Muscle of leg (tissue), 11 donors: Measurements from ENCODE around the gene DRD1. TPM values are rescaled to one million over a fixed set of nuclear protein-coding genes. Genes with fewer than 3 reads are reported as not detected.
"Not testable (repeated sequence)": the region's sequence is repeated elsewhere in the genome, so short reads cannot be mapped to it uniquely, and the experiment has no call there.

Source experiments
- DNase-seq: peaks from one replicate; pipeline ENCODE4 v3.0.0; 2013
- H3K27ac ChIP-seq: one replicate; pipeline ENCODE4 v1.5.1; 2013; ENCODE audit warnings: mild to moderate bottlenecking, low read length, control low read depth
- H3K27me3 ChIP-seq: one replicate; pipeline ENCODE4 v1.6.1; 2013; ENCODE audit warnings: low read length; ENCODE audit not compliant: control insufficient read depth, insufficient read depth
- H3K36me3 ChIP-seq: one replicate; pipeline ENCODE4 v1.6.1; 2013; ENCODE audit warnings: low read length; ENCODE audit not compliant: control insufficient read depth, insufficient read depth
- H3K4me1 ChIP-seq: one replicate; pipeline ENCODE4 v1.6.1; 2013; ENCODE audit warnings: low read length; ENCODE audit not compliant: control insufficient read depth, insufficient read depth
- H3K4me3 ChIP-seq: one replicate; pipeline ENCODE4 v1.5.1; 2013; ENCODE audit warnings: low read length, control low read depth
- H3K9me3 ChIP-seq: replicated peaks from 2 replicates; pipeline ENCODE4 v1.6.1; 2013; ENCODE audit warnings: low read depth, low read length; ENCODE audit not compliant: control insufficient read depth
- WGBS: methylation state at CpG from one replicate; pipeline ENCODE4 v1.1.5; 2013; ENCODE audit warnings: missing lambda C conversion rate; ENCODE audit not compliant: insufficient coverage; 5-methylcytosine and 5-hydroxymethylcytosine counted together
- polyA plus RNA-seq, 8 donors: library from polyadenylated mRNA; unstranded; fragments of 120-200 nt; gene quantifications; one replicate each; pipeline versions ENCODE4 v1.2.1 to v1.2.3, GENCODE V29; 2013; ENCODE audit warnings: inconsistent platforms in 1 of 8, low replicate concordance in 1 of 8; ENCODE audit not compliant: insufficient read length in 8 of 8, insufficient read depth in 1 of 8
- total RNA-seq: library from RNA; stranded (reverse); fragments of 120-200 nt; gene quantifications from one replicate; pipeline ENCODE4 v1.2.4, GENCODE V29; 2013

Gene DRD1
- total and polyA plus RNA-seq, 9 donors = under 0.01 to 0.16 (median 0.06) TPM; not detected in 4

- DNase-seq = no peak
- no peak overlapping the region for H3K27ac ChIP-seq
- no peaks in the 10 kb centered on the region for H3K4me1 ChIP-seq
- WGBS = no CpG with 5 or more reads among the region's 7 CpGs
- H3K27me3 ChIP-seq = peaks cover 7% of the 10 kb centered on the region
- H3K9me3 ChIP-seq = no peaks in the 10 kb centered on the region
- H3K36me3 ChIP-seq = no peaks in the 10 kb centered on the region
- H3K4me3 ChIP-seq = no peak overlapping the region
Measured at GRCh38 chr5:175460126-175460525, 16.1 kb upstream of the DRD1 start.

DNA sequence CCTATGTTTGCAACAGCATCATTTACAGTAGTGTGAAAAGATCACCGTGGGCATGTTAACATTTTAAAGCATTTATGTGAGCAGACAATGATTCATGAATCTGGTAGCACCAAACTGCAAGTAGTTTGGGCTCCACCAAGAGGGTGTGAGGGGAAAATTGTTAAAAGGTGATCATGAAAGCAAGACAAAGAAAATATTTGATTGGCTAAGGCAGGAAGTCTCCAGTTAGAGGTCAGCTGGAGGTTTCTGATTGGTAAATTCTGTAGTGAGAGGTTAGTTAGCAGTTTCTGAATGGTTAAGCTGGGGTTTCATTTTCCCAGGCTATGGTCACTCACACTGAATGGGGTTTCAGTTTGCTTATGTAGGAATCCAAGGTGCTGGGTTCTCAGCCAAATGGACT is 13.5 kb upstream of the DRD1 start:
- H3K9me3 ChIP-seq = no peaks in the 10 kb centered on the region
- DNase-seq = no peak
- WGBS = 50% methylated on average over 1 of the region's 1 CpG
- H3K4me3 ChIP-seq = no peak overlapping the region
- no peaks in the 10 kb centered on the region for H3K36me3 ChIP-seq
- no peak overlapping the region for H3K27ac ChIP-seq
- H3K4me1 ChIP-seq = no peaks in the 10 kb centered on the region
- peaks cover 5% of the 10 kb centered on the region for H3K27me3 ChIP-seq

GRCh38 chr5:175456105-175456742 is 12.2 kb upstream of the DRD1 start:
- Histone ChIP-seq H3K4me1 (no peaks in the 10 kb centered on the region), H3K27me3 (peaks cover 12% of the 10 kb centered on the region), H3K9me3 (no peaks in the 10 kb centered on the region), H3K36me3 (no peaks in the 10 kb centered on the region), H3K4me3 (no peak overlapping the region), H3K27ac (no peak overlapping the region)
- DNase-seq = no peak
- 79% methylated on average over 7 of the region's 11 CpGs for WGBS

- H3K27me3 ChIP-seq = peaks cover 18% of the 10 kb centered on the region
Measured at GRCh38 chr5:175454338-175454737, 10.4 kb upstream of the DRD1 start.

GRCh38 chr5:175452166-175452565 is 8.2 kb upstream of the DRD1 start:
- H3K27me3 ChIP-seq = peaks cover 14% of the 10 kb centered on the region
- no CpG with 5 or more reads among the region's 2 CpGs for WGBS
- no peaks in the 10 kb centered on the region for H3K4me1 ChIP-seq
- no peak for DNase-seq
- H3K9me3 ChIP-seq = no peaks in the 10 kb centered on the region
- no peaks in the 10 kb centered on the region for H3K36me3 ChIP-seq
- H3K27ac ChIP-seq = no peak overlapping the region
- H3K4me3 ChIP-seq = no peak overlapping the region

More at GRCh38 chr5:175454338-175454737, 10.4 kb upstream of the DRD1 start:
- H3K27ac ChIP-seq, DNase-seq, H3K4me1 ChIP-seq, H3K4me3 ChIP-seq, H3K9me3 ChIP-seq, H3K36me3 ChIP-seq: not testable (repeated sequence)
- WGBS = 69% methylated on average over 3 of the region's 5 CpGs

DNA sequence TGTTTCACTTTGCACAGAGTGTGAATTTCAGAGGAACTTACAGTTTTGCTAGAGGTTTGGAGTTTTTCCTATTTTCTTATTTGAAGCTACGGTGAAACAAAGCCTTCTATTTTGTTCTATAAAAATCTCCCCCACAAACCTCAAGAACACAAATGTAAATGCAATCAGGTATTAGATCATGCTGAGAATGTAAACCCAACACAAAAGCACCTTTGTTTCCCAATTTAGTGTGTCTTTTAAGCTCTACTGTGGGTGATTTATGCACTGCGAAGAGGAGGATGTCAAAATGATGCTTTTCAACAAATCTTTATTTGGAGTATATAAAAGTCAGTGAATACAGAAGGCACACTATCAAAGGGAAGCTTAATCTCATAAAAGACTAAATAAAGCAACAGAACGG is 4.3 kb upstream of the DRD1 start:
- no CpG with 5 or more reads among the region's 3 CpGs for WGBS
- Histone ChIP-seq H3K9me3 (no peaks in the 10 kb centered on the region), H3K4me3 (no peak overlapping the region)

GRCh38 chr5:175447571-175447970 is 3.6 kb upstream of the DRD1 start:
- no peak for DNase-seq
- H3K36me3 ChIP-seq = no peaks in the 10 kb centered on the region
- no CpG with 5 or more reads among the region's 2 CpGs for WGBS
- peaks cover 54% of the 10 kb centered on the region for H3K27me3 ChIP-seq
- no peak overlapping the region for H3K27ac ChIP-seq
- H3K9me3 ChIP-seq = no peaks in the 10 kb centered on the region
- no peaks in the 10 kb centered on the region for H3K4me1 ChIP-seq
- no peak overlapping the region for H3K4me3 ChIP-seq

More for the DNA sequence above, 4.3 kb upstream of the DRD1 start:
- no peaks in the 10 kb centered on the region for H3K36me3 ChIP-seq
- no peaks in the 10 kb centered on the region for H3K4me1 ChIP-seq
- H3K27me3 ChIP-seq = peaks cover 47% of the 10 kb centered on the region
- H3K27ac ChIP-seq = no peak overlapping the region
- DNase-seq = no peak

DNA sequence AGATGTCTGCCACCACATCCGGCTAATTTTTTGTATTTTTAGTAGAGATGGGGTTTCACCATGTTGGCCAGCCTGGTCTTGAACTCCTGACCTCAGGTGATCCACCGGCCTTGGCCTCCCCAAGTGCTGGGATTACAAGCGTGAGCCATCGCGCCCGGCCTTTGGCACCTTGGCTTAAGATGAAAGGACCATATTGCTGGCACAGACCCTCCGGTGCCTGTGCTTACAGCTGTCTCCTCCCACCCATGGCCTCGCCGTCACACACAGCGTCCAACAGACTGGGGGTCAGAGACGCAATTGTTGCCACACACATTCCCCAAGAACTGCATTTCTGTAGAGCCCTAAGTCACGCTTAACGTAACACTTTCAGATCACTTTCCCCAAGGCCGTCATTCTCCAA is 2.4 kb upstream of the DRD1 start:
- H3K4me3 ChIP-seq, H3K4me1 ChIP-seq, H3K36me3 ChIP-seq, DNase-seq, H3K9me3 ChIP-seq, H3K27ac ChIP-seq: not testable (repeated sequence)
- WGBS = 70% methylated on average over 14 of the region's 14 CpGs
- H3K27me3 ChIP-seq = peaks cover 58% of the 10 kb centered on the region

DNA sequence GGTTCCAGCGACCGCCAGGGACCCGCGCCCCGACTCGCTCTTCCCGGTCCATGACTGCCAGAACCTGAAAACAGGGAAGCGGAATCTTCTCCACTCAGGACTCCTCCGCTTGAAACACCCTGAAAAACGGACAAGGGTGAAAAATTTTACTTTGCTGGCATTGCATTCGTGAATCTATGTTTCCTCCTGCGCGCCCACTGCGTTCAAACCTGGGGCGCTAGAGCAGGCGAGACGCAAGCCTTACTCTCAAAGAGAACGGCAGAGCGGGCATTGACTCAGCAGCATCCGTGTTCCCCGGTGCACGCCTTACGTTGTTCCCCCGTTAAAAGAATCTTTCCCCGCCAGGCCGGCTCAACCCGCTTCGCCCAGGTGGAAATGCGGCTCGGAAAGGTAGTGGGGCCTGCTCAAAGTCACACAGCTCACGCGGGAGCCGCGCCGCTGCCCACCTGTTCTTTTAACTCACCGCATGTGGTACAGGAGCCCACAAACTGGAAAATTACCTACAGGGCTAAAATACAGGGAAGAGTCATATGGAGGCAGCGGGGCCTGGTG is 999 bp upstream of the DRD1 start:
- Histone ChIP-seq H3K4me1 (no peaks in the 10 kb centered on the region), H3K9me3 (no peaks in the 10 kb centered on the region), H3K27ac (no peak overlapping the region), H3K27me3 (peaks cover 54% of the 10 kb centered on the region), H3K4me3 (no peak overlapping the region), H3K36me3 (no peaks in the 10 kb centered on the region)
- DNase-seq = no peak
- WGBS = 13% methylated on average over 30 of the region's 37 CpGs

DNA sequence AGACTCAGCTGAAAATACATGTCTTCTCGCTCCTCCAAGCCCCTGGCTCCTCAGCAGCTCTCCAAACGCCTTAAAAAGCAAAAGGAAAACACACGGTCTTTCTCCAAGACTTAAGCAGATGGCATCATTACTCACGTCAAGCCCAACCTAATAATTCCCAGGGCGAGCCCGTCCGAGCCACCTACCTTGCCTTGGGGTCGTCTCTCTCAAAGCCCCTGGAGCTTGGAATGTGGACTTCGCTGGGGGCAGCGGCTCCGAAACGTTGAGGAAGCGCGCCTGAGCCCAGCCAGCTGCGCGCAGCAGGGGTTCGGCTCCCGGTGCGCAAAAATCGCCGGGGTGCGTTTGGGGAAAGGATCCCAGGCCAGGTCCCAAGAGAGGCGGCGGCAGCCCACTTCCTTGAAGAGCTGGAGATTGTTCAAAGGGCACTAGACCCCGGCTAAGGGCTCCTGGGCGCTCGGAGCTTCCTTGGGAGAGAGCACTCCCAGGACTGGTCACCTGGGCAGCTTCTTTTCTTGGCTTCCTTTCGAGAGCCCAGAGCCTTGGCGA is 395 bp downstream of the DRD1 start:
- Histone ChIP-seq H3K36me3 (no peaks in the 10 kb centered on the region), H3K27ac (no peak overlapping the region), H3K4me1 (no peaks in the 10 kb centered on the region), H3K9me3 (no peaks in the 10 kb centered on the region), H3K4me3 (no peak overlapping the region), H3K27me3 (peaks cover 52% of the 10 kb centered on the region)
- 1% methylated on average over 28 of the region's 29 CpGs for WGBS
- DNase-seq = no peak
